Transverse colon (tissue), 4 donors: ENCODE results near the gene KRT222. TPM values are rescaled to one million over a fixed set of nuclear protein-coding genes. Genes with fewer than 3 reads are reported as not detected.

Experiments
- DNase-seq: peaks from one replicate; pipeline ENCODE4 v3.0.0-alpha.2; 2019
- H3K27ac ChIP-seq, 4 donors: fragments of 200-600 bp; sonication (generic); 2 replicates each; pipeline ENCODE4 v1.5.1; 2016 to 2018; ENCODE audit warnings: inconsistent platforms in 4 of 4
- H3K27me3 ChIP-seq: fragments of 200-600 bp; sonication (generic); 2 replicates; pipeline ENCODE4 v1.5.1; 2017; ENCODE audit warnings: inconsistent platforms
- H3K36me3 ChIP-seq, 4 donors: fragments of 200-600 bp; sonication (generic); 2 replicates each; pipeline ENCODE4 v1.5.1; 2017 to 2019; ENCODE audit warnings: inconsistent platforms in 4 of 4
- H3K4me1 ChIP-seq, 4 donors: fragments of 200-600 bp; sonication (generic); 2 replicates each; pipeline ENCODE4 v1.5.1; 2017 to 2020; ENCODE audit warnings: inconsistent platforms in 4 of 4
- H3K4me3 ChIP-seq, 4 donors: fragments of 200-600 bp; sonication (generic); 1 replicate in 1 of 4; 2 replicates in 3 of 4; pipeline versions ENCODE4 v1.5.1 to v1.6.1; 2017 to 2019; ENCODE audit warnings: inconsistent platforms in 4 of 4
- H3K9me3 ChIP-seq, 2 donors: fragments of 200-600 bp; sonication (generic); 2 replicates each; pipeline ENCODE4 v1.5.1; 2017 to 2019; ENCODE audit warnings: inconsistent platforms in 2 of 2
- EP300 ChIP-seq: sonication (generic); formaldehyde crosslinking; IDR thresholded peaks from one replicate; pipeline ENCODE4 v1.6.1; 2017; ENCODE audit warnings: antibody characterized with exemption, low read depth
- POLR2A ChIP-seq: fragments of 450-650 bp; IDR thresholded peaks from one replicate; pipeline ENCODE4 v1.6.1; 2016; ENCODE audit warnings: antibody characterized with exemption, mild to moderate bottlenecking, moderate library complexity
- POLR2AphosphoS5 ChIP-seq, 3 donors: sonication (generic); formaldehyde crosslinking; IDR thresholded peaks; one replicate each; pipeline ENCODE4 v1.6.1; 2016; ENCODE audit warnings: antibody characterized with exemption in 3 of 3
- WGBS, 2 donors: methylation state at CpG; one replicate each; pipeline ENCODE4 v1.1.5; 2018; ENCODE audit warnings: low coverage in 1 of 2; 5-methylcytosine and 5-hydroxymethylcytosine counted together
- in situ Hi-C, 4 donors: fragments of 200-750 bp; cut with MboI; loops; one replicate each; pipeline versions ENCODE4 v1.15.0 to v1.15.1; 2017; ENCODE audit warnings: low sequenced_read_pairs in 3 of 4, low pct_ligation_motif_present in 1 of 4, low pct_unique_long_range_greater_than_20kb in 1 of 4
- intact Hi-C: fragments of 100-400 bp; cut with DNase I; formaldehyde crosslinking; loops from one replicate; pipeline ENCODE4 v1.15.1; 2023; ENCODE audit warnings: low total_unique reads
- total RNA-seq, 4 donors: library from RNA; depleted of rRNA; stranded (reverse); fragments of >200 nt; gene quantifications; one replicate each; pipeline ENCODE4 v1.1.0, GENCODE V29; 2016
- TF ChIP-seq, protein P1 (sequence below), 5 experiments: fragments of 200-600 bp in 3 of 5; fragments of 450-650 bp in 2 of 5; sonication (generic) in 3 of 5; IDR thresholded peaks; 1 replicate in 2 of 5; 2 replicates in 3 of 5; pipeline ENCODE4 v1.5.1; 2016 to 2017; ENCODE audit warnings: antibody characterized with exemption in 5 of 5, inconsistent platforms in 3 of 5, mild to moderate bottlenecking in 2 of 5, moderate library complexity in 1 of 5

The KRT222 gene
- total RNA-seq, 4 donors from 2014 or later: 0.27 to 0.48 TPM; not detected in 2

DNA sequence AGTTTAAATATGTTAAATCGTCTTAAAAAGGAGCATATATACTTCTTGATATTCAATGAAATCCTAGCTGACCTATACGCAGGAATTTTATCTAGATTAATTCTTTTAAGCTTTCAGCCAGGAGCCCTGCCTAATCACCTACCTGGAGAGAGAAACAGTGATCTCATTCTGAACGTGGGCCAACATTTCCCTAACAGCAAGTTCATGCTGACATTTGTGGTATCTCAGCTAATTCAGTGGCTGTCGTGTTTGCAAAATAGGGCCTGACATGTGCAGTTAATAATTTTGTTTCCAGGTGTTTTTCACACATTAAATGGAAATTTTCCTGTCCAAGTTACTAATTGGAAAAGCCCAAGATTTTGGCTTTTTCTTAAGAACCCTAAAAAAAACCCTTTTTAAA lies 21.2 kb upstream of the KRT222 start:
- TF ChIP-seq POLR2AphosphoS5 (IDR thresholded peaks at IDR 0.05): no peak
- TF ChIP-seq, protein P1, sequence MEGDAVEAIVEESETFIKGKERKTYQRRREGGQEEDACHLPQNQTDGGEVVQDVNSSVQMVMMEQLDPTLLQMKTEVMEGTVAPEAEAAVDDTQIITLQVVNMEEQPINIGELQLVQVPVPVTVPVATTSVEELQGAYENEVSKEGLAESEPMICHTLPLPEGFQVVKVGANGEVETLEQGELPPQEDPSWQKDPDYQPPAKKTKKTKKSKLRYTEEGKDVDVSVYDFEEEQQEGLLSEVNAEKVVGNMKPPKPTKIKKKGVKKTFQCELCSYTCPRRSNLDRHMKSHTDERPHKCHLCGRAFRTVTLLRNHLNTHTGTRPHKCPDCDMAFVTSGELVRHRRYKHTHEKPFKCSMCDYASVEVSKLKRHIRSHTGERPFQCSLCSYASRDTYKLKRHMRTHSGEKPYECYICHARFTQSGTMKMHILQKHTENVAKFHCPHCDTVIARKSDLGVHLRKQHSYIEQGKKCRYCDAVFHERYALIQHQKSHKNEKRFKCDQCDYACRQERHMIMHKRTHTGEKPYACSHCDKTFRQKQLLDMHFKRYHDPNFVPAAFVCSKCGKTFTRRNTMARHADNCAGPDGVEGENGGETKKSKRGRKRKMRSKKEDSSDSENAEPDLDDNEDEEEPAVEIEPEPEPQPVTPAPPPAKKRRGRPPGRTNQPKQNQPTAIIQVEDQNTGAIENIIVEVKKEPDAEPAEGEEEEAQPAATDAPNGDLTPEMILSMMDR (IDR thresholded peaks at IDR 0.05): no peak
- no peak for DNase-seq
- in situ Hi-C loops: no loop called here
- Histone ChIP-seq H3K4me3 (no peak overlapping the region), H3K9me3 (no peaks in the 10 kb centered on the region), H3K4me1 (no peaks in the 10 kb centered on the region), H3K27ac (no peak overlapping the region), H3K27me3 (peaks cover 3% of the 10 kb centered on the region), H3K36me3 (no peaks in the 10 kb centered on the region)
- 63 to 82% methylated on average over 2 to 4 of the region's 4 CpGs for WGBS, 2 donors
- intact Hi-C loops: no loop called here

DNA sequence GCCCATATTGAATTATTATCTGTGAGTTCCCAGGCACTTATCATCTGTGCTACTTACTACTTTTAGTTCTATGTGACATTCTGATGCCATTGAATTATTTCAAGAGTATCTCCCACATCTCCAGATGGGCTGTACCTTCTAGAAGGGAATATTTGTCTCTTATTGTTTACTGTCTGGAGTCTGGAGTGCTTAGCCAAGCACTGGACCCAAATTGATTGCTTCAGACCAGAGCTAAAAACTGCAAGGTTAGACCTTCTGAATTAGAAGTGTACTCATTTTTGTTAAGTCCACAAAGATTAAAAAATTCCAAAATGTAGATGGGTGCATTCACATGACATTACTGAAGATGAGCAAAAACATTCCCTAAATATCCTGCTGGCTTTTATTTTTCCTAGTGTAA lies 16.0 kb upstream of the KRT222 start:
- in situ Hi-C loops (no loop called here), intact Hi-C loops (no loop called here)
- Histone ChIP-seq H3K9me3 (no peaks in the 10 kb centered on the region), H3K36me3 (no peaks in the 10 kb centered on the region), H3K27ac (no peak overlapping the region), H3K27me3 (peaks cover 51% of the 10 kb centered on the region), H3K4me3 (no peak overlapping the region), H3K4me1 (no peaks in the 10 kb centered on the region)
- TF ChIP-seq POLR2AphosphoS5 (IDR thresholded peaks at IDR 0.05): no peak
- no peak for TF ChIP-seq POLR2A
- TF ChIP-seq, protein P1 (IDR thresholded peaks at IDR 0.05): no peak
- TF ChIP-seq EP300: no peak
- DNase-seq: no peak

DNA sequence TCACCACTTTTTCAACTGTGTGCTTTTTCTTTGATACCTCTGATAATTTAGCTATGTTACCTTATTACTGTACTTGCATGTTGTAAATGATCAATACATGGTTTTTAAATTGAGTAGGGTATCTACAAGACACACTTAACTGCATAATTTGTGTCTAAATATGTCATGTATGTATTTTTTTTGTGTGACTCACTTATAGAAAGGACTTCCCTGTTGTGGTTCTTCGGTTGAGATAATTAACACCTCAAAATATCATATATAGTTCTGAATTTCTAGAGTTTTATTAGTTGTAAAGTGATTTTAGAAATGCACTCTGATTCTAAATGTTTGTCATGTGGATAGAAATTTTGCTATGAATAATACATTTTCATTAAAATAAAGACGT lies 14.5 kb upstream of the KRT222 start:
- no peak for DNase-seq
- no peaks in the 10 kb centered on the region for H3K36me3 ChIP-seq
- in situ Hi-C loops: no loop called here
- H3K27ac ChIP-seq: no peak overlapping the region
- no peak overlapping the region for H3K4me3 ChIP-seq
- intact Hi-C loops: no loop called here
- WGBS, 2 donors: 50 to 73% methylated on average over 2 of the region's 2 CpGs
- H3K4me1 ChIP-seq: no peaks in the 10 kb centered on the region
- peaks cover 64% of the 10 kb centered on the region for H3K27me3 ChIP-seq
- H3K9me3 ChIP-seq: no peaks in the 10 kb centered on the region
- TF ChIP-seq POLR2AphosphoS5 (IDR thresholded peaks at IDR 0.05): no peak
- no peak for TF ChIP-seq EP300
- TF ChIP-seq, protein P1 (IDR thresholded peaks at IDR 0.05): no peak
- no peak for TF ChIP-seq POLR2A

DNA sequence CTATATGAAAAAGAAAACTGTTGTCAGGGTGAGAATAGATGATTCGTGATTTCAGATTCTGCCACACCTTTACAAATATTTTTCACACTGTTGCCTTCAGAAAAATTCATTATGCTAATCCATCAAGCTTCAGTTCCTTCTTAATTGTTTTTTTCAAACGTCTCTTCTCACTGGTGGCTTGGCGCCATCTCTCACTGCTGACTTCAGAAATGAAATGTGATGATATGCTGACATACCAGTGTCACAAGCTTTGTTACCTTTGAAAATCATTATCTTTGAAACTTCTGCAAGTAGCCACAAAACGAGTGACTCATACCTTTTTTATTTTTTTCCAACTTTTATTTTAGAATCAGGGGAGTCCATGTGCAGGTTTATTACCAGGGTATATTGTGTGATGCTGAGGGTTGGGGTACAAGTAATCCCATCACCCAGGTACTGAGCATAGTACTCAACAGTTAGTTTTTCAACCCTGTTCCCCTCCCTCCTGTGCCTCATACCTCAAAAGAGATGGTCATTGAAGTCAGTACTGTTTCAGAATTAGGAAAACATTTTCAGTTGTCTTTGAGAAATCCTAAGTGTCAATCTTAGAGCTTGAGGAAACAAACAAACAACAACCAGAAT lies 14.0 kb upstream of the KRT222 start:
- H3K27ac ChIP-seq: no peak overlapping the region

More for the DNA sequence above, 14.0 kb upstream of the KRT222 start:
- intact Hi-C loops (no loop called here), in situ Hi-C loops (no loop called here)
- TF ChIP-seq EP300 (no peak), POLR2A (no peak), POLR2AphosphoS5 (IDR thresholded peaks at IDR 0.05) (no peak)
- TF ChIP-seq, protein P1 (IDR thresholded peaks at IDR 0.05): no peak
- WGBS, 2 donors: 41 to 47% methylated on average over 4 of the region's 4 CpGs
- H3K4me1 ChIP-seq: no peaks in the 10 kb centered on the region
- peaks cover 67% of the 10 kb centered on the region for H3K27me3 ChIP-seq
- H3K9me3 ChIP-seq: no peaks in the 10 kb centered on the region
- no peak for DNase-seq
- no peaks in the 10 kb centered on the region for H3K36me3 ChIP-seq
- H3K4me3 ChIP-seq: no peak overlapping the region
